NCI-H345 (cell line): ENCODE measurements around the gene PIKFYVE.
"Not testable (repeated sequence)": the region's sequence is repeated elsewhere in the genome, so short reads cannot be mapped to it uniquely, and the experiment has no call there.

Source experiments
- DNase-seq: peaks from one replicate; lab custom pipeline; 2025; lab: John Stamatoyannopoulos, UW

PIKFYVE gene

DNA sequence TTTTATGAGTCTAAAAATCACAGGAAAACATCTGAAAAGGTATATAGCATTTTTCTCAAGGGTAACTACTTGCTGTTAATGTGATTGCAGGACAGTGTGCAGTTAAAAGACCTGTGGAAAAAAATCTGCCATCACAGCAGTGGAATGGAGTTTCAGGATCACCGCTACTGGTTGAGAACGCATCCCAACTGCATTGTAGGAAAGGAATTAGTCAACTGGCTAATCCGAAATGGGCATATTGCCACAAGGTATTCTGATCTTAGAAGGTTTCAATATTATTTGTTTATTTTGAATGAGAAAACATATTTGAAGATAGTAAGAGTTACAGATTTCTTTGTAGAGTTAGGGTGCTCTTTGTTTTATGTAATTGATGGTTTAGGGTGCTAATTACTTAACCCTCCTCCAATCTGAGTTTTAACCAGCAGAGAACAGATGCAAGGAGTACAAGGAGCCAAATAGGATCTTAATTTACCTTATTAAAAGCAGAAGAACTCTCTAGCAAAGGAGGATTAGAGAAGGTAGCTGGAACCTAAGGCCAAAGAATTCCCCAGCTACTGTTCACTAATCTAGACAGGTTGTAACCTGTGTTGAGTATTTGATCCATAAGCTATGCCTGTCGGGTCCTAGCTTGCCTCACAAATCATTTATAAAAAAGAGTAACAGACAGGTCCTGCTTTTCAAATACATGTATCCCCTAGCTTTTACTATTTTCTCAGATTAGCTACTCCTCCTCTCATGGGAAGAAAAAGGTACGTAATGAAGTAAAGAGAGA, 35.0 kb downstream of the PIKFYVE start:
- DNase-seq: no peak

DNA sequence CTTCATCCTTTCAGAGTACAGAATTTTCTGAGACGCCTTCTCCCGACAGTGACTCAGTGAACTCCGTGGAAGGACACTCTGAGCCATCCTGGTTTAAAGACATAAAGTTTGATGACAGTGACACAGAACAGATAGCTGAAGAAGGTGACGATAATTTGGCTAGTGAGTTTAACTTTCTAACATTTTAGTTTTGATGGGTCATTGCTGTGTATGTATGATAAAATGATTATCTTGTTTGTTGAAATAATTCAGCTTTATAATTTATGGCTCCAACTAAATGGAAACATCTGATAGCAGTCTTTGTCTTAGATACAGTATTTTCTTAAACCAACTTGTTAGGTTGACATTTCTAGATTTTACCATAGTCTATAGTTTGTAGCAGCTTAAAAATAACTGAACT, 38.1 kb downstream of the PIKFYVE start:
- DNase-seq: no peak

DNA sequence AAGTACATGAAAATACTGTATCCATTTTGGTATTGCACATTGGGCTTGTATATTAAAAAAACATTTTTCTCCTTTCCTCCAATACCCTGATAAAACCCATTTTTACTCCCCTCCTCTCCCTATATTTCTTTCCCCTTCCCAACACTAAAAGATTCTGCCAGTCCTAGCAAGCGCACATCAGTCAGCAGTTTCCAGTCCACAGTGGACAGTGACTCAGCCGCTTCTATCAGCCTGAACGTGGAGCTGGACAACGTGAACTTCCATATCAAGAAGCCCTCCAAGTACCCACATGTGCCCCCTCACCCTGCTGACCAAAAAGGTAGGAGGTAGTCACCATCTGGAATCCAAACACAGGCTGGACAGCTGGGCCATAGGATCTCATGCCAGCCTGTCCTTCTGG, 38.6 kb downstream of the PIKFYVE start:
- DNase-seq: no peak

DNA sequence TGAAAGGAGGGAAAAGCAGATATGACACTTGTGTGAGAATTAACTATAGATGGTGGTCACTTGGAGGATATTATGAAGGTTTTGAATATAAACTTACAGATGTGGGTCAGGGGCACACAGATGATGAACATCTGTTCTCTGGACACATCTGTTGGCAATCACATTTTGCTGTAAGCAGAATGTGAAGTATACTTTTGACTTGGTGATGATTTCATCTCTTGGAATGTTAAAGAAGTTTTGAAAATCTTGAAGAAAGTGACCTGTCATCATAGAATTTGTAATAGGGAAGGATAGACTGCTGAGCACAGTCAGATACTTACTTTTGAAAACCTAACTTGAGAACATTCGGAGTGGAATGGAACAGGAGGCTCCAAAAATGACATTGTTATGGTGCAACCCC, 40.2 kb downstream of the PIKFYVE start:
- DNase-seq: no peak

DNA sequence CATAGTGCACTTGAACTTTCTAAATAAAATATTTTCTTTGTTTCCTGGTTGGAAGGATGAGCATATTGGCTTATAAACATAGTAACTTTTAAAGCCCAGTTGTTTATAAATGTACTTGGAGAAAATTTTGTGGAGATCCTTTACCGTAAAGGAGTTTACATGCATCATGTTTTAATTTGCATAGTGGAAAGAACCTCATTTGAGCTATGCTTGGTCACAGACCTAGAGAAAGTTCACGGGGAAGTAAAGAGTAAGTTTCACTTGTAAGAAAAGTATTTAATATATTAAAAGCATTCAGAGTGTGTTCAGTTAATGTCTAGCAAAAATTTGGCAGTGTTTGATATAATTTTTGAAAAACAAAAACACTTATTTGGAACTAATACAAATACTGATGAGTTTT, 45.3 kb downstream of the PIKFYVE start:
- DNase-seq: no peak

DNA sequence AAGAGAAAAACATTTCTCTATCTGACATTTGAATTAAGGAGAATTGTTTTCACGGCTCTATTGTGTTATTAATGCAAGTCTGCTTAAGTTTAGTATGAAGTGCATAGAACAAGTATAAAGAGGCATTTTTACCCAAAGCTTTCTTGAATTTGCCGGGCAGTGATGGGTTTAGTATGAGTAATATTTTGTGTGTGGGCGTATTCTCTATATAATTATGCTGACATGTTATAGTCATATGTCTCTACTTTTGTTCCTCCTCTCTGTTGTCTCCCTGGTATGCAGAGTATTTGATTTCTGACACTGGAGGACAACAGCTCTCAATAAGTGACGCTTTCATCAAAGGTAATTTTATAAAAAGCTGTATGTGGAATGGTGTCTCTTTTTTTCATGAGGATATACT, 45.9 kb downstream of the PIKFYVE start:
- DNase-seq: no peak

DNA sequence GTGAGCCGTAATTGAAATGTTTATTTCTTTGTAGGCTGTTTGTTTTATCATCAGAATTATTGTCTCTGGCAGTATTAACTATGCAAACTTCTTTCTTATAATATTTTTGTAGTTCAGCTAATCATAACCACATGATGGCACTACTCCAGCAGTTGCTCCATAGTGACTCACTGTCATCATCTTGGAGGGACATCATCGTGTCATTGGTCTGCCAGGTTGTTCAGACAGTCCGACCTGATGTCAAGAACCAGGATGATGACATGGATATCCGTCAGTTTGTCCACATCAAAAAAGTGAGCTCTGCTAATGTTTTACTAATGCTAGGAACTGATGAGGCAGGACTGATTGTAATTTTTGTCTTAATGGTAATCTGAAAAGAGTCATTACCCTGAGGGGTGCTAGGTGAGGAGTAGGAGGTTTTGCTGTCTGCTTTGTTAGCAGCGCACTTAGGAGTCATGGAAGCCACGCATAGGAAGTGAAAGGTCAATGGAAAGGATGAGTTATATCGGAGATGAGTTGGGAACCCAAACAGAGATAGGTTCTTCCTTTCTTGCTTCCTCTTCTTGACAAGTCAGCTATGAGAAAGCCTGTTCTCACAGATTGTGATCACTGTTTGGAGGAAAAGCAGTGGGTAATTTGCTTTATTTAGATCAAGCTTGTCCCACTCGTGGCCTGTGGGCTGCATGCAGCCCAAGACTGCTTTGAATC, 49.2 kb downstream of the PIKFYVE start:
- no peak for DNase-seq

DNA sequence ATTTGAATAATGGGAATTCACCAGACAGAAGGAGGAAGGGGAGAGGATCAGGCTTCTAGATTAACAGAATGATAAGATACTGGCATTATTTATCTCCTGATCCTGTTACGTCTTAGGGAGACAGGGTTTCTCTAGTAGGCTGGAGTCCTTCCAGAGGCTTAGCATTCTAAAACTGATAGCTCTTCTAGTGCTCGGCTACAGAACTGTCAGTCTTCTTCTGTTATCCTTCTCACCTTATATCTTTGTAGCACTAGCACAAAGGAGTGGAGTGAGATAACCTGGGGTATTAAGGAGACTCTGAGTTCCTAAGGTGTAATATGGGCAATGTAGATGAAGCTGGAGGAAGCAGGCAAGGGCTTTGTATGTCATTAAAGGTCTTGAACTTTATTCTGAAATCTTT, 52.1 kb downstream of the PIKFYVE start:
- no peak for DNase-seq

DNA sequence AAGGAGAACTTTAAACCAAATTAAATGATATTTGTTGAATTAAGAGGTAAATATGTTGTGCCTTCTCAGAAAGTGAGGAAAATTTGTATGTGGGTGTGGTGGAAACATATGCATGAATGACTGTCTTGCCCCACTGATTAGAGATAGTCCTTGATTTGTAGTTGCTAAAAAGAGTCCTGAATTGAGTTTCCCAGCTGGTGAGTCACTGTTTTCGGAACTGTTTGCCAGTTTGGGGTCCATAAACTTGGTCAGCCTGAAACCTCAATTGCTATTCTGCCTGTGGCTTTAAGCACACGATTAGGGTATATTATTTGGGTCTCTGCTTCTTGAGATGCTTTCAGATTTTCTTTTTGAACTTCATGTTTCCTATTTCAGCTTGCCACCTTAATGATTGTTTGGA, 53.3 kb downstream of the PIKFYVE start:
- no peak for DNase-seq

DNA sequence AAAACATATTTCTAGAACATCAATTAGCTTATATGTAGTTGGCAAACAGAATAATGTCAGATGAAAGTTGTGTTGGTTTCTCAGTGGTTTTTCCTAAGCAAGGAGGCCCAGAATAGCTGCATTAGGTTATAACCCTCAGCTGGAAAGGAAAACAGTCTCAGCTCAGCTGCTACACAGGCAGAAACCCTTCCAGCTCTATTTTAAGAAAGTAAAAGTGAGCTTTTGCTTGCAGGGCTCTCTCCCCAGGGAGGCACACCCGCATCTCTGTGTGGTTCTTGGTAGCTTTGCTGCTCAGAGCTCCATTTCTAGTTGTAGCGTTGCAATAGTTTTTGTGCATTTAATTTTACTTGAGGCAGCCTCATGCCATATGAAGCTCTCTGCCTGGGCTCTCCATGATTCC, 54.6 kb downstream of the PIKFYVE start:
- DNase-seq: no peak

DNA sequence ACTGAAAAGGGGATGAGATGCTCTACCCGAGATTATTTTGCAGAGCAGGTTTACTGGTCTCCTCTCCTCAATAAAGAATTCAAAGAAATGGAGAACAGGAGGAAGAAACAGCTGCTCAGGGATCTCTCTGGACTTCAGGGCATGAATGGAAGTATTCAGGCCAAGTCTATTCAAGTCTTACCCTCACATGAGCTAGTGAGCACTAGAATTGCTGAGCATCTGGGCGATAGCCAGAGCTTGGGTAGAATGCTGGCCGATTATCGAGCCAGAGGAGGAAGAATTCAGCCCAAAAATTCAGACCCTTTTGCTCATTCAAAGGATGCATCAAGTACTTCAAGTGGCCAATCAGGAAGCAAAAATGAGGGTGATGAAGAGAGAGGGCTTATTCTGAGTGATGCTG, 60.0 kb downstream of the PIKFYVE start:
- DNase-seq: no peak

DNA sequence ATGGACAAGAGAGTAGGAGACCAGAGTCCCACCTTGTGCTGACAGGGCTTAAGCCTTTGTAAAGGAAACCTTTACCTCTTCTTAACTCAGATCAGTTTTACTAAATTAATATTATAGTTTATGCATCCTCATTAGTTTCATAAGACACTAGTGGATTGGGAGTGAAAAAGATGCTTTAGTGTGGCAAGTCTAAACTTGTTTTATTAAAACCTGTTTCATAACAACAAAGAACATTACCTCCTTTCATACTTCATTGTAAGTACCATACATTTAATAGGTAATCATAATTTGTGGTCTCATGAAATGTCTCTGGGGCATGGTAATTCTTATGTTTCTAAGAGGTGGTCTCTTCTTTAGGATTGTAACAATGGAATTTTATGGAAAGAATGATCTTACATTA, 63.4 kb downstream of the PIKFYVE start:
- DNase-seq: no peak

DNA sequence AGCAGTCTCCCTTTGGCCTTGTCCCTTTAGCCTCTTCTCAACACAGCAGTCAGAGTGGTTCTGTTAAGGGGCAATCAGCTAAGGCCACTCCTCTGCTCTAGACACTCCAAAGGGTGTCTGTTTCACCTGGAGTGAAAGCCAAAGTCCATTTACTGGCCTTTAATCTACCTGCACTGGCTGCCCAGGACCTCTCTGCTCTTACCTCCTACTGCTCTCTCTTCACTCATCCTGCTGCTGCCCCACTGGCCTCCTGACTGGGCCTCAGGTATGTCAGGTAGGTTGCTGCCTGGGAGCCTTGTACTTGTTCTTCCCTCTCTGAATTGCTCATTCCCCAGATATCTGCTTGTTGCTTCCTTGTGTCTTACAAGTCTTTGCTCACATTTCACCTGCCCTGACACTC, 68.2 kb downstream of the PIKFYVE start:
- DNase-seq: no peak

DNA sequence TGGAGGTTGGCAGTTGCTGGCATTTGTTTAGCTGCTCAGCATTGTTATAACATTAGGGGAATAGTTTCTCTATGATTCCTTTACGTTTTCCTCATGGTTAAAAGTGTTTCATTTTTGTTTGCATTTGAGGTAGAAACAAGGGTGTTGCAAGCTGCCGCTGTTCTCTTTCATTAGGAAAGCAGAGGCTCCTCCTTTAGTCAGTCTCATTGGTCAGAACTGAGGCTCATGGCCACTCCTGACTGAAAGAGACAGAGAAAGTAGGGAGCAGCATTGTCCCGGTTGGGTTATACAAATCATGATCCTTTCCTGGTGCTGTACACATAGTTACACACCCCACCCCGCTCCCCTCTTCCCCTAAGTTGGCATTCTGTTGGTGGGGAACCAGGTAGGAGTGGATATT, 80.7 kb downstream of the PIKFYVE start:
- no peak for DNase-seq

DNA sequence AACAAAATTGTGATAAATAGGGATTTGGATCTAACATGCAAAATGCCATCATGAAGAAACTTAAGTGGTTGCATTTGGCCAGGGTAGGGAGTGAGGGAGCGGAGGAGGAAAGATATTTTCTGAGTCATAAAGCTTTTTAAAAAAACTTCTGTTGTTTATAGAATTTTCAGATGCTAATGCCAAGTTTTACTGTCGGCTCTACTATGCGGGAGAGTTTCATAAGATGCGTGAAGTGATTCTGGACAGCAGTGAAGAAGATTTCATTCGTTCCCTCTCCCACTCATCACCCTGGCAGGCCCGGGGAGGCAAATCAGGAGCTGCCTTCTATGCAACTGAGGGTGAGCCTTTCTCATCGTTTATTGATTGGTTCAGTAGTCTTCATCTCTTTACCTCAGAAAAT, 84.6 kb downstream of the PIKFYVE start:
- DNase-seq: no peak

DNA sequence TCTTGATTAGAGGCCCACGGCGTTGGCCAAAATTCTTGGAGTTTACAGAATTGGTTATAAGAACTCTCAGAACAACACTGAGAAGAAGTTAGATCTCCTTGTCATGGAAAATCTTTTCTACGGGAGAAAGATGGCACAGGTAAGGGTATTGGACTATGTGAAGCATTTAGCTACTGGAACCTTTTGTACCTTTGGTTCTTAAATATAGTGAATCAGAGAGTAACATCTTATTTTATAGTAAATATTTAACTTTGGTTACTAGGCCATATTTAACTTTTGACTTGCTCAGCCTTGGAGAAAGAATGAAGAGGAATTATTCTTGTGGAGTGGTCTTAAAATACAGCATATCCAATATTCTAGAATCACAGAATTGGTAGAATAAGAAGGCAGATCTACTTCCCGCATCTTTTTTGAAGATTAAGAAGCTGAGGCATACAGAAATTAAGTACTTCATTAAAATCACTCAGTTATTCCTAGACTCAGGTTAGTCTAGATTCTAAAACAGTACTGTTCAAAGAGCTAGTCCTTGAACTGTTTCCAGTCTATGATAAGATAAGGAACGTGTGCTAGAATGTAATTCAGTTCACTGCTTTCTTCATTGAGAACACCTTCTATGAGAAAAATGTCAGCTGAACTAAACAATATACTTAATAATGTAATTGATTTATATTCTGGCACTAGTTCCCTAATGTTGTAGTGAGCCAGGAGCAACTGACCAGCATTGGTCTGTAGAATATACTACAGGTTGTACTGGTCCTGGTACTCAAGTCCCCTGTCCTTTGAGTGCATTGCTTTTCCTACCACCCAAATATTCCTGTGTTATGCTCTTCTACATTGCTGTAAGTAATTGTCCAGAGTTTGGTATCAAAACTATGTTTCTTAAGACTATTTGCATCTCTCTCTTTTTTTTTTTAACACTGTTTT, 86.9 kb downstream of the PIKFYVE start:
- DNase-seq: no peak

DNA sequence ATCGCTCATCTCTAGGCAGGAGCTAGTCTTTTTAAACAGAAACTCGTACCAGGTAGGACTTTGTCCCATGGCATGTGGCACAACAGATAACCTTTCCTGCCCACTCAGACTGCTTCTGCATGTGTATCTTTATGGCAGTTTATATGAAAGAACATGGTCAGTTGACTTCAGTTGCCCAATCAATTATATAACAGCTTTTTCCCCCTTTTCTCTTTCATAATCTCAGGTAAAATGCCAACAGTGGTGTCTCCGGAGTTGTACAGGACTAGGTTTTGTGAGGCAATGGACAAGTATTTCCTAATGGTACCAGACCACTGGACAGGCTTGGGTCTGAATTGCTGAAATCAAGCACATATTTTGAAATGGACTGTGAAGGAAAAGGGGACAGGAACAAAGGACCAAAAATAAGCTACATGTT, 88.9 kb downstream of the PIKFYVE start:
- DNase-seq: no peak

DNA sequence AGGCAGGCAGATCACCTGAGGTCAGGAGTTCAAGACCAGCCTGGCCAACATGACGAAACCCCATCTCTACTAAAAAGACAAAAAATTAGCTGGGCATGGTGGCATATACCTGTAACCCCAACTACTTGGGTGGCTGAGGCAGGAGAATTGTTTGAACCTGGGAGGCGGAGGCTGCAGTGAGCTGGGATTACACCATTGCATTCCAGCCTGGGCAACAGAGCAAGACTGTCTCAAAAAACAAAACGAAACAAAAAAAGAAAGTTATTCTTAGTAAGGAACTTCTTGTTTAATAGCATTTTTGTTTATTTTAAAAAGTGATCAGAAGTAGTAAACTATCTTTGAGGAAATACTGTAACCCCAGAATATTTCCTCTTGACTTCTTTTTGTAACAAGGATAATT, 90.4 kb downstream of the PIKFYVE start:
- not testable (repeated sequence) for DNase-seq

DNA sequence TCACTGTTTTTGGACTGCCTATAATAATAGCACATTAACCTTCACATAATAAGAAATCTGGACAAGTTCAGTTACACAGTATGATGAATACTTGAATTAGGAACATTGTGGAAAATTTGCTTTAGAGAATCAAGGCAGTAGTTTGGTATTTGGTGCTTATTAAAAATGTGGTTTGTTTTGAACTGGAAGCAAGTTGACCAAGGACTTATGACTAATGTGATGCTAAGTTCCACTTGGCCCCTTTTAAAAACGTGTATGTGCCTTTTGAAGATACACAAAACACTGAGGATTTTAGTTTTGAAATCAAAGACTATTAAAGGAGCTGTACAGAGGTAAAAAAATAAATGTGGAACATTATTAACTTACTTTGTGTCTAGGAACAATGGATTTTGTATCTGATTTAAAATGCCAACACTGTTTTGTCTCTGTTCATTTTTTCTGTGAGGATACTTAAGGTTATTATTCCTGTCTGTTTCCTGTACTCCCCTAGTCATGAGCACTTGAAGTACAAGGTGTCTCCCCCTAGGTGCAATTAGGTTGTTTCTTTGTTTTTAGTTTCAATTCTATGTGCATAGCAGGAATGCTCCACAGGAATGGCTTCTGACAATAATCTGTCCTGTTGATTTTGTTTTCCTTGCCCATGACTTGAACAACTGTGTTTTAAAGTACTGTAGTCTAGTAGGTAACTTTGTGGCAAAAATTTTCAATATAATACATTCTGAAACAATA, 91.0 kb downstream of the PIKFYVE start:
- no peak for DNase-seq

DNA sequence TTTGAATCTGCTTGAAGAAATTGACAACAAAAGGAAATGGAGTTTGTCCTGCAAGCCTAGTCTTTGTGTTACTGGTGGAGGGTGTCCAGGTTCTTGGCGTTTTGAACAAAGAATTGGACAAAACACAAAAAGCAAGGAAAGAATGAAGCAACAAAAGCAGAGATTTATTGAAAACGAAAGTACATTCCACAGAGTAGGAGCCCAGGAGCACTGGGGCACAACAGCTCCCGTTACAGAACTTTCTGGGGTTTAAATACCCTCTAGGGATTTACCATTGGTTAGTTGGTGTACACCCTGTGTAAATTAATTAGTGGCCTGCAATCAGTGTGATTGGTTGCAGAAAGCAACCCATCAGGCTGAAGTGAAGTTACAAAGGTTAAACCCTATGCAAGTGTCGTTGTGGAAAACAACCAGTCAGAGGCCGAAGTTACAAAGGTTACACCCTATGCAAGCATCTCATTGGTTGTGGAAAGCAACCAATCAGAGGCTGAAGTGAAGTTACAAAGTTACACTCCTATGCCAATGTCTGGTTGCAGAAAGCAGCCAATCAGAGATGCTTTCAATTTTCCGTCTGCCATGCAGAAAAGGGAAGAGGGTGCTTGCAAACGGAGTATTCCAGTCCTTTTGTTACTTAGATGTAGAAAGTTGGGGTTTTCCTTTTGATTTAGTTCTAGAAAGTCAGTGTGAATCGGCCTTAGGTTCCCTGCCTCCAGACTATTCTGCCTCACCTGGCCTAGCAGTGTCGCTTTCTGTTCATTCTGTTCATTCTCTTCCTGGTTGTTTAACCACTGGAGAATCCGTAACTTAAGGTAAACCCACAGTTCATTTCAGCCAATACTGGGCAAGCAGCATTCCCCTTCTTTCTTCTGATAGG, 92.9 kb downstream of the PIKFYVE start:
- DNase-seq: no peak

DNA sequence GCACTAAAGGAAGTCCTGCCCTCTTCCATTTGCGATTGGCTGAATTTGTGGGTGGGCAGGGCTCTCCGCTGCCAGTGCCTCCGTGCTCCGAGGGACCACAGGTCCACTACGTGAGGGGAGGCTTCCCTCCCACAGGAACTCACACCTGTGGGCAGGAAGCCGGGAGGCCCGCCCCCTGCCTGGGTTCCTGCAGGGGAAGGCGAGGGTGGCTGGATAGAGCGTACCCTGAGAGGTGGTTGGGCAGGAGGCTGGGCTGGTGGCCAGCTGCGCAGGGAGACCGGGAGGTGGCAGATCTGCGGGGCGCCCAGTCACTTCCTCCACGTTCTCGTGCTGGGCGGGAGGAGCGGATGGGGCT, 93.6 kb downstream of the PIKFYVE start:
- DNase-seq: no peak
